Nephron progenitor cell (in vitro differentiated cells): ENCODE measurements around the gene MLC1.
"Not testable (repeated sequence)": the region's sequence is repeated elsewhere in the genome, so short reads cannot be mapped to it uniquely, and the experiment has no call there.

Source experiments
- DNase-seq: peaks from one replicate; pipeline ENCODE4 v3.0.0; 2021
- H3K27ac Mint-ChIP-seq: 2 replicates; pipeline ENCODE4 v1.8.0; 2021; ENCODE audit warnings: mild to moderate bottlenecking, moderate library complexity, mixed read lengths
- H3K27me3 Mint-ChIP-seq: 2 replicates; pipeline ENCODE4 v1.8.0; 2021; ENCODE audit warnings: mild to moderate bottlenecking, low read depth, mixed read lengths; ENCODE audit not compliant: poor library complexity
- H3K36me3 Mint-ChIP-seq: 2 replicates; pipeline ENCODE4 v1.8.0; 2021; ENCODE audit warnings: low read depth, mixed read lengths
- H3K4me1 Mint-ChIP-seq: 2 replicates; pipeline ENCODE4 v1.8.0; 2021; ENCODE audit warnings: mixed read lengths
- H3K4me3 Mint-ChIP-seq: 2 replicates; pipeline ENCODE4 v1.8.0; 2021; ENCODE audit warnings: mild to moderate bottlenecking, moderate library complexity, mixed read lengths
- H3K9me3 Mint-ChIP-seq: 2 replicates; pipeline ENCODE4 v1.8.0; 2021; ENCODE audit warnings: mild to moderate bottlenecking, moderate library complexity, mixed read lengths
- CTCF ChIP-seq: fragments of 200-600 bp; sonication (generic); IDR thresholded peaks from 2 replicates; pipeline ENCODE4 v1.5.0; 2021; ENCODE audit warnings: antibody characterized with exemption

MLC1 gene

DNA sequence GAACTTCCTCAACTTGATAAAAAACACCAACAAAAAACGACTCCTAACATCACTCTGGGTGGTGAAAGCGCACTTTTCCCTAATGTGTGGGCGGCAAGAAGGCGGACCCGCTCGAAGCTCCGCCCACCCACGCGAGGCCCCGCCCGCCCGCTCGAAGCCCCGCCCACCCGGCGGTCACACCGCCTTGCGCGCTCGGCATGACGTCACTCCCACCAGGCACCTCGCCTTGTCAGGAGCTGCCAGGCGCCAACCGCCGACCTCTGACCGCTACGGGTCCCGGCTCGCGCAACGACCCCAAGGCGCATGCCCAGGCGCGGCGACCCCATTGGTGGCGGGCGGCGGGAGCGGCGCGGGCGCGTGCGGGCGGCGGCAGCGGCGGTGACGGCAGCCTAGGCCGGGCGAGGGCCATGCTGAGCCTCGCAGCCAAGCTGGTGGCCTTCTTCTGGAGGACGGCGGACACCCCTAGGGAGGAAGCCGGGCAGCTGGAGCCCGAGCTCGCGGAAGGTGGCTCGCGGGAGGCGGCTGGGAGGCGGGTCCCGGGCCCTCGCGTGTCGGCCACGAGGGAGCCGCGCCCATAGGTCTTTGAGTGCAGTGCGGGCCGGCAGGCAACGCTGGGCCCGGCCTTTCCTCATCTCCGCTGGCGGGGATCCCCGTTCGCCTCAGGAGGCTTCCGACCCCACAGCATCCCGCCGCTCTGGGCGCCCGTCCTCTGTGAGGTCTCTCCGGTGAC is 4.6 kb upstream of the MLC1 start, which contains the start of gene MOV10L1:
Gene MOV10L1 (plus strand): TSS at position 325 of the 730 bp plus-strand sequence. CDS start 83 bp downstream, at position 408.
- Mint-ChIP-seq H3K36me3 (no peaks in the 10 kb centered on the region), H3K4me1 (no peaks in the 10 kb centered on the region), H3K4me3 (no peak within 1 kb of the TSS), H3K27me3 (peaks cover 8% of the 10 kb centered on the region), H3K27ac (no peak within 1 kb of the TSS), H3K9me3 (peaks cover 25% of the 10 kb centered on the region)
- no peak for DNase-seq
- no peak for TF ChIP-seq CTCF

DNA sequence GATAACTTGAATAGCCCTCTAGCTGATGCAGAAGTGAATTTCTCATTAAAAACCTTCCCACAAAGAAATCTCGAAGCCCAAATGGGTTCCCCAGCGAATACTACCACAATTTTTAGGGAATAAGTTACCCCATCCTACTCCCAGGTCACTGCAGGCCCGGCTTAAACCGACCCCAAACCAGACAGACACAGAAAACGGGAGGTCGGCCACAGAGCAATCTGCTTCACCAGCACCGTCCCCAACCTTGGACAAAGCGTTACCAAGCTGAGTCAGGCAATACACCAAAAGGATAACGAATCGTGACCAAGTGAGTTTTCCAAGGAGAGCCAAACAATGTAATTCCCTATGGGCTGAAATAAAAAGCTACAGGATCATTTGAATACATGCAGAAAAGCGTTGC is 4.0 kb upstream of the MLC1 start:
- Mint-ChIP-seq H3K4me3 (no peak overlapping the region), H3K36me3 (no peaks in the 10 kb centered on the region), H3K27me3 (peaks cover 8% of the 10 kb centered on the region), H3K9me3 (peaks cover 25% of the 10 kb centered on the region), H3K4me1 (no peaks in the 10 kb centered on the region), H3K27ac (no peak overlapping the region)
- no peak for DNase-seq
- no peak for TF ChIP-seq CTCF

DNA sequence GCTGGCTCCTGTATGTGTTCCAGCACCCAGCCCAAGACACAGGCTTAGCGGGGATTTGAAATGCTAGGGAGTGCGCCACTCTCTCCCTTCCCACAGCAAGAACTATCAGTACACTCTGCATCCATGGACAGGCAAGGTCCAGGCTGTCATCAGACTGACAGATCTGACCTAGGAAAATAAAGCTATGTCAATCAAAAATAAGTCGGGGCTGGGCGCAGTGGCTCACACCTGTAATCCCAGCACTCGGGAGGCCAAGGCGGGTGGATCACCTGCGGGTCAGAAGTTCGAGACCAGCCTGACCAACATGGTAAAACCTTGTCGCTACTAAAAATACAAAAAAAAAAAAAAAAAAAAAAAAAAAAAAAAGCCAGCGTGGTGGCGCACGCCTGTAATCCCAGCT is 2.9 kb upstream of the MLC1 start:
- H3K4me3 Mint-ChIP-seq: no peak overlapping the region
- DNase-seq: no peak
- peaks cover 11% of the 10 kb centered on the region for H3K27me3 Mint-ChIP-seq
- H3K36me3 Mint-ChIP-seq: no peaks in the 10 kb centered on the region
- H3K27ac Mint-ChIP-seq: no peak overlapping the region
- TF ChIP-seq CTCF: no peak
- peaks cover 7% of the 10 kb centered on the region for H3K4me1 Mint-ChIP-seq
- peaks cover 25% of the 10 kb centered on the region for H3K9me3 Mint-ChIP-seq

GRCh38 chr22:50087646-50088045 is 2.4 kb upstream of the MLC1 start:
- no peak overlapping the region for H3K27ac Mint-ChIP-seq
- peaks cover 11% of the 10 kb centered on the region for H3K4me1 Mint-ChIP-seq
- peaks cover 12% of the 10 kb centered on the region for H3K27me3 Mint-ChIP-seq
- DNase-seq: no peak
- H3K9me3 Mint-ChIP-seq: peaks cover 25% of the 10 kb centered on the region
- H3K4me3 Mint-ChIP-seq: no peak overlapping the region
- no peaks in the 10 kb centered on the region for H3K36me3 Mint-ChIP-seq
- TF ChIP-seq CTCF: no peak

- Mint-ChIP-seq H3K4me1 (peaks cover 12% of the 10 kb centered on the region), H3K9me3 (peaks cover 25% of the 10 kb centered on the region), H3K27me3 (peaks cover 12% of the 10 kb centered on the region)
- H3K36me3 Mint-ChIP-seq, H3K4me3 Mint-ChIP-seq, DNase-seq, H3K27ac Mint-ChIP-seq: not testable (repeated sequence)
These were observed 1.7 kb upstream of the MLC1 start for GRCh38 chr22:50086975-50087374.

GRCh38 chr22:50086526-50086925 is 1.3 kb upstream of the MLC1 start:
- H3K9me3 Mint-ChIP-seq: peaks cover 25% of the 10 kb centered on the region
- H3K27ac Mint-ChIP-seq: no peak overlapping the region
- DNase-seq: no peak
- TF ChIP-seq CTCF: no peak
- no peaks in the 10 kb centered on the region for H3K36me3 Mint-ChIP-seq
- H3K4me3 Mint-ChIP-seq: no peak overlapping the region
- H3K27me3 Mint-ChIP-seq: peaks cover 12% of the 10 kb centered on the region
- H3K4me1 Mint-ChIP-seq: peaks cover 12% of the 10 kb centered on the region
